GM18867 (cell line): Measurements from ENCODE around the gene ZACN.
"Not testable (repeated sequence)": the region's sequence is repeated elsewhere in the genome, so short reads cannot be mapped to it uniquely, and the experiment has no call there.

Experiments used
- ATAC-seq: cut with Tn5 transposase; IDR thresholded peaks from one replicate; pipeline ENCODE4 v1.9.1; 2021; ENCODE audit warnings: mild to moderate bottlenecking, moderate library complexity; ENCODE audit not compliant: unreplicated experiment

ZACN gene

DNA sequence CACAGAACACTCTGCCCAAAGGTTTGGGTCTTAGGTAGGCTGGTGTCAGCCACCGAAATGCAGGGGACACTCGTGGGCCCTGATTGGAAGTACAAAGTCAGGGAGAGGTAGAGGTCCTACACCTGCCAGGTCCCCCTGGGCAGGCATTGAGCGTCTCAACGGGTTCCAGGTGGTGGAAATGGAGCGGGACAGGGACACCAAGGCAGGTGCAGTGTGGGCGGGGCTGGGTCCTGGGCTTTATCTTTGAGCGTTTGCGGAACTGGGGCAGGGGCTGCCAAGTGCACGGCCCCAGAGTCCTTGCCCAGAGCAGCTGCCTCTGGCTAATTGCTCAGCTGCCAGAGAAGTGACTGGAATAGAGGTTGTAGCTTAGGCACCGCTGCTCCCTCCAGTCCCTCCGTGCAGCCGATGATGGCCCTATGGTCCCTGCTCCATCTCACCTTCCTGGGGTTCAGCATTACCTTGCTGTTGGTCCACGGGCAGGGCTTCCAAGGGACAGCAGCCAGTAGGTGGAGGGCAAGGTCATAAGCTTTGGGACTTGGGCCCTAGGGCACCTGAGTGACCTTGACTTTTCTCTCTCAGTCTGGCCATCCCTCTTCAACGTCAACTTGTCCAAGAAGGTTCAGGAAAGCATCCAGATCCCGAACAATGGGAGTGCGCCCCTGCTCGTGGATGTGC lies at the start of gene ZACN:
TSS of gene ZACN (plus strand) at position 323 of the 675 bp plus-strand sequence. CDS start at position 406, 83 bp downstream.
- ATAC-seq: no peak

DNA sequence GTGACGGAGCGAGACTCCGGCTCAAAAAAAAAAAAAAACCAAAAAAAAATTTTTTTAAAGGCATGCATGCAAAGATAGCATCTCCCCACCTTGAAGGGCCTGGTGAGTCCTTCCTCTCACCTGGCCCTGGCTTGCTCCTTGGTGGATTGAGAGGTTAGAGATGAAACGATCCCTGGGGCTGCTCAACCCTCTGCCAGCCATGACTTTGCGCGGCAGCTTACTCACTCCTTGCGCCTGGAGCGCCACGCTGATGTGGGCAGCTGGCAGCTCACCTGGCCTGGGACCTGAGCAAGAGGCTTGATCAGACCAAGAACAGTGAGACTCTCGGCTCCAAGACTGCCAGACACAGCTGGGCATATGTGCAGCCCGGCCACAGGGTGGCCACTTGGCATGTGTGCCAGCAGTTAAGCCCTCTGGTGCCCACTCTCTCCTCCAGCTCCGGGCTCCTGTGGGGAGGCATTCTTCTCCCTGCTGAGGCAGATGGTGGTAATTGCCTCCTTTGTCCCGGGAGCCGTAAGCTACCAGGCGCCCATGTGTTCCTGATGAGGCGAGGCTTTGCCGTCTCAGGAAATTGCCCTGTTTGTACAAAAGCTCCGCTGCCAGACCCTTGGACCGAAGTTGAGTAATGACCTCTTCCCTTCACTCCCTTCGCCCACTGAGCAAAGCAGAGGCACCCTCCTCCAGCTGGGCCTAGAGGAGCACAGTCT lies 46.8 kb upstream of the ZACN start:
- no peak for ATAC-seq

GRCh38 chr17:76032780-76033108 lies 46.2 kb upstream of the ZACN start:
- no peak for ATAC-seq

GRCh38 chr17:76033139-76033538 lies 45.8 kb upstream of the ZACN start:
- ATAC-seq: no peak

DNA sequence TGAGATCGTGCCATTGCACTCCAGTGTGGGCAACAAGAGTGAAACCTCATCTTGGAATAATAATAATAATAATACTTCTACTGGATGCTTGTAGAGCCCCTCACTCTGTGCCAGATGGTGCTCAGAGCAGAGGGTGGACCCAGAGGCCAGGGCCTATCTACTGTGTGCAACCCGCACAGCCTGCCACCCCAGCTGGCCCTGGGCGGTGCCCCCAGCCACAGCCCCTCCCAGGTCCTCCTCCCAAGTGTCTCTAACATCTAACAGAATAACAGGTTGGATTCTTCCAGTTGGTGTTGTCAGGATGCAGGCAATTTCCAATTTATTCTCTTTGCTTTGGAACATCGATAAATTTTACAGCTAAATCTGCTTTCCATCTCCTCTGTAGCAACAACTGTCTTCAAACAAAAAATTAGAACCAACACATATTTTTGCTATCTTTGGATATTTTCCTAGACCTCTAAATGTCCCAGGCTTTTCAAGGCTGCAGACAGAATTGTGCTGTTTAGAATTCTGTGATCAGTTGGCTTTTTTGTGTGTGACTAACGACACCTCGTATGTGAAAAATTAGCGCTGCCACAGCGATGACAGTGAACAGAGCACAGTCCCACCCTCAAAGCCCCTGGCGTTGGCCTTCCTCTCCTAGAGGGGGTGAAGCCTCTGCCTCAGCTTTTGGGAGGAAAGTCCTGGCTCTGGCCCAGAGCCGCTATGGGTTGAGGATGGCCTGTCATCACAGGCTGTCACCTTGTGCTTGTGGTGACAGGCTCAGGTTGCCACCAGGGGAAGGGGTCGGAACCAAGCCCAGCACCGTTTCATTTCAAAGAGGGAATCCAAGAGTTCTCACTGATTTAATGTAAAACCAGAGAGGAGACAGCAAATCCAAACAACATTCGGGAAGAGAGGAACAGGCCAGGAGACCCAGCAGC lies 44.3 kb upstream of the ZACN start:
- ATAC-seq: no peak

DNA sequence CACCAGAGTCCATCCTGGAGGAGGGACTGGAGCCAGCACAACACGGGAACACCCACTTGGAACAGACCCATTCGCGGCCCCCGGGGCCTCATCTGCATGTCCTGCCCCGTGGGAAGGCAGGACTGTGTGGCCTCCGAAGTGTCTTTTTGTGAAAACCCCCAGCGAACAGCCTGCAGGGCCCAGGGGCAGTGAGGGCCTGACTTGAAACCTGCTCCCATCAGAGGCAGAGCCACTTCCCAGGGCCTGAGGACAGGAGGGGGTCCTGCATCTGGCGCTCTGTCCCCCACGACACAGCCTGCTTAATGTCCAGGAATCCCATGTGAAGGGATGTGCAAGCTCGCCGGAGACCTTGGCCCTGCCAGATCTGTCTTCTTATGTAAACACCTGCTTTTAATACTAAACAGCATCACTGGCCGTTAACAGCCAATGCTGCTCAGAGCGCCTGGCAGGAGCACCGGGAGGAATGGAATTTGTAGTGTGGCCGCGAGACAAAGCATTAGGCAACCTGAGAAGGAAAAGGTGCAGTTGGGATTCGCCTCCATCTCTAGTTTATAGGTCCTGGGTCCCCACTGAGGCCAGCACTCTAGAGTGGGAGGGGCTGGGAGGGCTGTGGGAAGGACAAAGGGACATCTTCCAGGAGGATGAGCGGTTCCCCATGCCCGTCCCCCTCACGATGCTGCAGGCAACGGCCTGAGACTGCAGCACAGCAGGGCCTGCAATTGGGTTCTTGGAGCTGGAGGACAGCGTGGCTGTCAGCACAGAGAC lies 42.3 kb upstream of the ZACN start:
- ATAC-seq: no peak

GRCh38 chr17:76038050-76038449 lies 40.9 kb upstream of the ZACN start:
- no peak for ATAC-seq

GRCh38 chr17:76039121-76039520 lies 39.9 kb upstream of the ZACN start:
- no peak for ATAC-seq

- ATAC-seq: no peak
Measured at GRCh38 chr17:76040376-76040775, 38.6 kb upstream of the ZACN start.

- ATAC-seq: not testable (repeated sequence)
Measured at GRCh38 chr17:76042868-76043267, 36.1 kb upstream of the ZACN start.

DNA sequence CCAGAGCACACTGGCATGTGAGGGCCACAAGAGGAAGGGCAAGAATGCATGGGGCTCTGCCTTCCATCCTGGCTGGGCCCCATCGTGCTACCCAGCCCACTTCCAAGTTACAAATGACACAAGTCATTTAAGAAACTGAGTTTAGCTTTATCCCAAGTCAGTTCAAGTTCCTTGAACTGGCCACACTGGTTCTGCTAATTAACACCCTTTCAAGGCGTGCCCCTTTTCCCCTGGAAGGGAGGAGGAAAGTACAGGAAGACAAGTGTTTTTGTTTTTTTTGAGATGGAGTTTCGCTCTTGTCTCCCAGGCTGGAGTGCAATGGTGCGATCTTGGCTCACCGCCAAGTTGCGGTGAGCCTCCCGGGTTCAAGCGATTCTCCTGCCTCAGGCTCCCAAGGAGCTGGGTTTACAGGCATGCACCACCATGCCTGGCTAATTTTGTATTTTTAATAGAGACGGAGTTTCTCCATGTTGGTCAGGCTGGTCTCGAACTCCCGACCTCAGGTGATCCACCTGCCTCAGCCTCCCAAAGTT lies 34.4 kb upstream of the ZACN start:
- not testable (repeated sequence) for ATAC-seq

- no peak for ATAC-seq
Measured at GRCh38 chr17:76046064-76046463, 32.9 kb upstream of the ZACN start.

- no peak for ATAC-seq
Measured at GRCh38 chr17:76048025-76048605, 30.9 kb upstream of the ZACN start.

GRCh38 chr17:76048711-76049110 lies 30.3 kb upstream of the ZACN start:
- ATAC-seq: no peak

- ATAC-seq: no peak
Measured at GRCh38 chr17:76049239-76049638, 29.7 kb upstream of the ZACN start.

GRCh38 chr17:76049836-76050537 lies 29.0 kb upstream of the ZACN start:
- ATAC-seq: no peak

DNA sequence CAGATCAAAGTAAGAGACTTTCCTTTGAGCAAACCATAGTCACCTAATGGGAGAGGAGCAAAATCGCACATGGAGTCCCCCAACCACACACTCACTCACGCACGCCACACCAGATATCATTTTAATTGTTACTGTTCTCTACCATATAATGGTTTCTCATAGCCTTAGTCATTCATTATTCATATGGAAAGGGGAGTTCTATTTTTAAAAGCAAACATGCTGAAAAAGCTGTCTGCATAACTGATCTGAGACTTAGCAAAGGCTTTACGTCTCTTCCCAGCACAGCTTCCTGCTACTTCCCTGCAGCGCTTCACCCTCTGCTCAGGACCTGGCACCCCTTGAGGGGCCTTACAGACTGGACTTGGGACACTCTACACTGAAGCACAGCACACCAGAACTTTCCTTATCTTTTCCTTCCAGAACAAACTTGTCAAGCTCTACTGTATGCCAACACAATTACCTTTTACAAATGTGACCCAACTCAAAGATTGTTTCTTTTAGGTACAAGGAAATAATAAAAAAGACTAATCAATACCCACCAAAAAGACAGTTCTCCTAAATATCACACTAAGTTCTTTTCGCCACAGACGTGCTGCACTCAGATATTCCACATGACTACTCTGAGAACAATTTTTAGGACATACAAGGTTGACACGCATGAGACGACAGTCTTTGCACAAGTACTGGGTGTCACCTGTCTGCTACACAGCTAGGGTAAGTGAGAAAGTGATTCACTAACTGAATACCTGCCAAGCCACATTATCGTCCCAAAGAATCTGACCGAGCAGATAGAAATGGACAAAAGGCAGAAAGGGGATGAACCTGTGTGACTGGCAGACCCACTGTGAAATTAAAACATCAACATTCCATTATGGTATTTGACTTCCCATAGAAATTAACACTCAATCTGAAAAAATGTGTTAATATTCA lies 28.2 kb upstream of the ZACN start:
- ATAC-seq: no peak

- ATAC-seq: no peak
Measured at GRCh38 chr17:76051561-76051960, 27.4 kb upstream of the ZACN start.
